ENCODE measurements around the gene GAGE12J. TPM values are rescaled to one million over a fixed set of nuclear protein-coding genes. Genes with fewer than 3 reads are reported as not detected.
"Not testable (repeated sequence)": the region's sequence is repeated elsewhere in the genome, so short reads cannot be mapped to it uniquely, and the experiment has no call there.

GAGE12J gene
- total and polyA plus RNA-seq, 10 donors = not detected

GRCh38 chrX:49312176-49312575 lies 9.7 kb upstream of the GAGE12J start:
- intact Hi-C loops (cut with DNase I; ENCODE audit: low total_unique reads) = no loop called here

GRCh38 chrX:49316085-49316484 lies 5.8 kb upstream of the GAGE12J start:
- no peaks in the 10 kb centered on the region for H3K36me3 ChIP-seq
- H3K9me3 ChIP-seq = no peaks in the 10 kb centered on the region
- DNase-seq = no peak
- intact Hi-C loops (cut with DNase I; ENCODE audit: low total_unique reads) = no loop called here
- H3K4me3 ChIP-seq = no peak overlapping the region
- TF ChIP-seq CTCF (IDR thresholded peaks at IDR 0.05 in 8 of 11, conservative IDR thresholded peaks at IDR 0.05 in 3 of 11) = no peak
- TF ChIP-seq POLR2AphosphoS5 (IDR thresholded peaks at IDR 0.05) = no peak
- TF ChIP-seq POLR2A (IDR thresholded peaks at IDR 0.05) = no peak
- H3K27ac ChIP-seq = no peak overlapping the region
- no peaks in the 10 kb centered on the region for H3K27me3 ChIP-seq (replicated peaks in 1 of 7)
- no peaks in the 10 kb centered on the region for H3K4me1 ChIP-seq
- 66 to 85% (median 70%) methylated on average over 4 of the region's 4 CpGs for WGBS, 5 donors

More at GRCh38 chrX:49312176-49312575, 9.7 kb upstream of the GAGE12J start:
- Histone ChIP-seq H3K27me3 (replicated peaks in 1 of 7) (no peaks in the 10 kb centered on the region), H3K27ac (no peak overlapping the region), H3K36me3 (no peaks in the 10 kb centered on the region), H3K4me3 (no peak overlapping the region), H3K9me3 (no peaks in the 10 kb centered on the region), H3K4me1 (peaks cover 0 to 20% (median 7%) of the 10 kb centered on the region in 6 donors)
- TF ChIP-seq POLR2AphosphoS5 (IDR thresholded peaks at IDR 0.05) (no peak), POLR2A (IDR thresholded peaks at IDR 0.05) (no peak), CTCF (IDR thresholded peaks at IDR 0.05 in 8 of 11, conservative IDR thresholded peaks at IDR 0.05 in 3 of 11) (no peak)
- WGBS, 5 donors = 43 to 77% (median 61%) methylated on average over 2 of the region's 2 CpGs
- DNase-seq = no peak

GRCh38 chrX:49322266-49322665 lies 429 bp downstream of the GAGE12J start:
- no CpG with 5 or more reads among the region's 27 CpGs for WGBS, 5 donors
- H3K4me3 ChIP-seq; H3K27ac ChIP-seq; H3K4me1 ChIP-seq; DNase-seq; intact Hi-C loops (cut with DNase I; ENCODE audit: low total_unique reads); H3K36me3 ChIP-seq; H3K27me3 ChIP-seq (replicated peaks in 1 of 7); H3K9me3 ChIP-seq: not testable (repeated sequence)

- WGBS, 5 donors = 61 to 77% methylated on average over 3 to 4 of the region's 7 CpGs; no CpG with 5 or more reads in 3 of the 5 donors
- intact Hi-C loops (cut with DNase I; ENCODE audit: low total_unique reads); DNase-seq: not testable (repeated sequence)
Measured at GRCh38 chrX:49323735-49324134, 1.9 kb downstream of the GAGE12J start.

GRCh38 chrX:49330421-49330820 lies 8.6 kb downstream of the GAGE12J start:
- H3K9me3 ChIP-seq; DNase-seq; intact Hi-C loops (cut with DNase I; ENCODE audit: low total_unique reads); H3K36me3 ChIP-seq; H3K27ac ChIP-seq; H3K4me3 ChIP-seq; H3K27me3 ChIP-seq (replicated peaks in 1 of 7); H3K4me1 ChIP-seq: not testable (repeated sequence)
- 74 to 92% (median 82%) methylated on average over 2 to 10 of the region's 11 CpGs for WGBS, 5 donors

More at GRCh38 chrX:49323735-49324134, 1.9 kb downstream of the GAGE12J start:
- not testable (repeated sequence) for H3K27ac ChIP-seq; H3K36me3 ChIP-seq; H3K9me3 ChIP-seq; H3K4me1 ChIP-seq; H3K4me3 ChIP-seq; H3K27me3 ChIP-seq (replicated peaks in 1 of 7)

- intact Hi-C loops (cut with DNase I; ENCODE audit: low total_unique reads); H3K9me3 ChIP-seq; DNase-seq; H3K4me3 ChIP-seq; H3K27ac ChIP-seq; H3K36me3 ChIP-seq; H3K4me1 ChIP-seq; H3K27me3 ChIP-seq (replicated peaks in 1 of 7): not testable (repeated sequence)
- WGBS, 5 donors = no CpG with 5 or more reads among the region's 16 CpGs
Measured at GRCh38 chrX:49331282-49331681, 9.4 kb downstream of the GAGE12J start, which contains the start of gene GAGE13. GAGE13 (plus strand) TSS chrX:49331582; CDS start chrX:49332738, 1,156 bp downstream.

- H3K4me3 ChIP-seq; H3K27me3 ChIP-seq (replicated peaks in 1 of 7); H3K4me1 ChIP-seq; H3K27ac ChIP-seq; H3K36me3 ChIP-seq; intact Hi-C loops (cut with DNase I; ENCODE audit: low total_unique reads); DNase-seq; H3K9me3 ChIP-seq: not testable (repeated sequence)
- WGBS, 5 donors = 92% methylated on average over 20 of the region's 26 CpGs; no CpG with 5 or more reads in 4 of the 5 donors
Measured at GRCh38 chrX:49331841-49332240, 10.0 kb downstream of the GAGE12J start.

- H3K27me3 ChIP-seq (replicated peaks in 1 of 7); H3K27ac ChIP-seq; H3K36me3 ChIP-seq; H3K4me3 ChIP-seq; H3K9me3 ChIP-seq; intact Hi-C loops (cut with DNase I; ENCODE audit: low total_unique reads); H3K4me1 ChIP-seq: not testable (repeated sequence)
- peak; percentile 84 for DNase-seq
- WGBS, 5 donors = 93 to 97% (median 94%) methylated on average over 11 to 14 of the region's 24 CpGs; no CpG with 5 or more reads in 2 of the 5 donors
Measured at GRCh38 chrX:49341449-49341848, 19.6 kb downstream of the GAGE12J start.

GRCh38 chrX:49344496-49345175 lies 22.8 kb downstream of the GAGE12J start:
- H3K4me1 ChIP-seq; intact Hi-C loops (cut with DNase I; ENCODE audit: low total_unique reads); H3K4me3 ChIP-seq; H3K36me3 ChIP-seq; DNase-seq; H3K27me3 ChIP-seq (replicated peaks in 1 of 7); H3K9me3 ChIP-seq; H3K27ac ChIP-seq: not testable (repeated sequence)
- WGBS, 5 donors = 77 to 83% (median 80%) methylated on average over 10 to 14 of the region's 15 CpGs
